ENCODE measurements around the gene ZDHHC11.

ZDHHC11 gene

GRCh38 chr5:862367-863243 lies 11.8 kb upstream of the ZDHHC11 start:
- no peak for TF ChIP-seq CTCF (conservative IDR thresholded peaks at IDR 0.05)
- TF ChIP-seq ZFX (IDR thresholded peaks at IDR 0.05), result no peak
- H3K27ac ChIP-seq, result no peak overlapping the region

- no peak for TF ChIP-seq CTCF (conservative IDR thresholded peaks at IDR 0.05)
- no peak for TF ChIP-seq ZFX (IDR thresholded peaks at IDR 0.05)
Measured at GRCh38 chr5:861442-862366, 10.9 kb upstream of the ZDHHC11 start.

GRCh38 chr5:860506-861150 lies 9.8 kb upstream of the ZDHHC11 start:
- TF ChIP-seq ZFX (IDR thresholded peaks at IDR 0.05), result no peak
- no peak for TF ChIP-seq CTCF (conservative IDR thresholded peaks at IDR 0.05)
- H3K27ac ChIP-seq, result no peak overlapping the region

More at GRCh38 chr5:861442-862366, 10.9 kb upstream of the ZDHHC11 start:
- H3K27ac ChIP-seq, result no peak overlapping the region

GRCh38 chr5:859798-860296 lies 9.1 kb upstream of the ZDHHC11 start:
- no peak overlapping the region for H3K27ac ChIP-seq
- TF ChIP-seq CTCF (conservative IDR thresholded peaks at IDR 0.05) (no peak), ZFX (IDR thresholded peaks at IDR 0.05) (no peak)

GRCh38 chr5:859391-859790 lies 8.6 kb upstream of the ZDHHC11 start:
- H3K27ac ChIP-seq, result no peak overlapping the region
- TF ChIP-seq CTCF (conservative IDR thresholded peaks at IDR 0.05) (no peak), ZFX (IDR thresholded peaks at IDR 0.05) (no peak)

- TF ChIP-seq ZFX (IDR thresholded peaks at IDR 0.05), result no peak
- no peak for TF ChIP-seq CTCF (conservative IDR thresholded peaks at IDR 0.05)
- no peak overlapping the region for H3K27ac ChIP-seq
Measured at GRCh38 chr5:858726-859125, 7.9 kb upstream of the ZDHHC11 start.

Measured in C4-2B (cell line).